Measurements from ENCODE around the gene COL7A1.

COL7A1 gene

DNA sequence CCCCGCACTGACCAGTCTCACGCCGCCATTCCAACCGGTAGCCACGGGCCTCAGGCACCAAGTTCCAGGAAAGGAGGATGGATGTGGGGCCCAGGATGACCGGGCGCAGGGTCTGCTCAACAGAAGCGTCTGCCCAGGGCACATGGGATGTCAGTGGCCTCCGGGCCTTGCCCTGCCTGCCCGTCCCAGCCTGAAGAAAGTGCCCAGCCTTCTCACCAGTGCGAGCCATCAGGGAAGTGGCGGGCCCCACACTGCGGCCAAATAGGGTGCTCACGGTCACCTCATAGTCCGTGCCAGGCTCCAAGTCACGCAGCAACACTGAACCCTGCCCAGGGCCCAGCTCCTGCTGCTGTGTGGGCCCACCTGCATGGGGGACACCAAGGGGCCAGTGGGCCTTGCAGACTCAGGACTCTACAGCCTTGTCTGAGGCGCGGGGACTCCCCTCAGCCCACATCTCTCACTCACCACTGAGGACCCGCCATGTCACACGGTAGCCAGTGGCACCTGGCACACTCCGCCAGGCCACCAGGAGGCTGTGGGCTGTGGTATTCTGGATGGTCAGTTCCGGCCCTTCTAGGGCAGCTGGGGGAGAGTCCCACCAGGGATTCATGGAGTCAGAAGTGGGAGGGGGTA is 3.1 kb downstream of the COL7A1 start:
- DNase-seq (ENCODE audit: low spot score), result no peak

- DNase-seq (ENCODE audit: low spot score), result no peak
These were observed 3.7 kb downstream of the COL7A1 start for GRCh38 chr3:48591436-48591835.

DNA sequence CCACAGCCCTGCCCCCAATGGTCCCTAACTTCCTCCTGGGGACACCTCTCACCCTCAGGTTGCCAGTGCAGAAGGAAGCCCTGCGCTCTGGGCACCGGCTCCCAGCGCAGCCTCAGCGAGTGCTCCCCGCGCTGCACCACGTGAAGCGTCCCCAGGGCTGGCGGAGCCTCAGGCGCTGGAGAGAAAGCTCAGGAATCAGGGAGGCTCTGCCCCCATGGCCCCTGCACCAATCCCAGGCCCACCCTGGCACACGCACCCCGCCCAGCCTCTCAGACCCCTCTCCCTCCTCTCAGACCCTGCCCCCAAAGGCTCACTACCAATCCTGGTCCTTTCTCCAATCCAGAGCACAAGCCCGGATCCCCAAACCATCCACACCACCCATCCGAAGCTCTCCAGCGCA is 6.9 kb downstream of the COL7A1 start:
- no peak for DNase-seq (ENCODE audit: low spot score)

DNA sequence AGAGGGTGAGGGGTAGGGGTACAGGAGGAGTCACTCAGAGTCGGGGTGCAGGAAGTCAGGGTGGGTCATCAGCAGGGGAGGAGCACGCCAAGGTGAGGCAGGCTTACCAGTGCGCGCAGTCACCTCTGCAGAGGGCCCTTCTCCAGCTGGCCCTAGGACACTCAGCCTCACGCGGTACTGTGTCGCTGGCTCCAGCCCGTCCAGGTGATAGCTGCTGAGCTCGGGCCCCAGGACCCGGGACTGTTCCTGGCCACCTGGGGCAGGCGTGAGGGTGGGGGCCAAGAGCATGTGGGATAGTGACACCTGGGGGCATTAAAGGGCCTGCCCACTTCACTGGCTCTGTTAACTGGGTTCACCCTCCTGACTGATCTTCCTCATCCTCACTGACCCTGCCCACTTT is 7.4 kb downstream of the COL7A1 start:
- DNase-seq (ENCODE audit: low spot score), result no peak

DNA sequence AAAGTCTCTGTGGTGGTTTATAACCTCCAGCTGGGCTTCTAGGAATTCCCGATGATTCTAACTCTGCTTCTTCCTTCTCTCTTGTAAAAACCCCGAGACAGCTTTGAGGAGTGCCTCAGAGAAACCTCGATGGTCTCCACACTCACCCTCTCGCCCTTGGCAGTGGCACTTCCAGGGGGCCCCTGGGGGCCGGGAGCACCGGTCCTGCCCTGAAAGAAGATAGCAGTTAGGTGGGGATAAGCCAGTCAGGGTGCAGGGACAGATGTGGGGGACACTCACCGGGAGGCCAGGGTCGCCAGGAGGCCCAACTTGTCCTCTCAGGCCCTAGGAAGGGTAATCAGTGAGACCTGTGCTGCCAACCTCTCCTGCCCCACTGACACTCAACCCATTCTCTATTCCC is 9.7 kb downstream of the COL7A1 start:
- DNase-seq (ENCODE audit: low spot score), result no peak

- DNase-seq (ENCODE audit: low spot score), result no peak
These were observed 10.3 kb downstream of the COL7A1 start for GRCh38 chr3:48584836-48585235.

DNA sequence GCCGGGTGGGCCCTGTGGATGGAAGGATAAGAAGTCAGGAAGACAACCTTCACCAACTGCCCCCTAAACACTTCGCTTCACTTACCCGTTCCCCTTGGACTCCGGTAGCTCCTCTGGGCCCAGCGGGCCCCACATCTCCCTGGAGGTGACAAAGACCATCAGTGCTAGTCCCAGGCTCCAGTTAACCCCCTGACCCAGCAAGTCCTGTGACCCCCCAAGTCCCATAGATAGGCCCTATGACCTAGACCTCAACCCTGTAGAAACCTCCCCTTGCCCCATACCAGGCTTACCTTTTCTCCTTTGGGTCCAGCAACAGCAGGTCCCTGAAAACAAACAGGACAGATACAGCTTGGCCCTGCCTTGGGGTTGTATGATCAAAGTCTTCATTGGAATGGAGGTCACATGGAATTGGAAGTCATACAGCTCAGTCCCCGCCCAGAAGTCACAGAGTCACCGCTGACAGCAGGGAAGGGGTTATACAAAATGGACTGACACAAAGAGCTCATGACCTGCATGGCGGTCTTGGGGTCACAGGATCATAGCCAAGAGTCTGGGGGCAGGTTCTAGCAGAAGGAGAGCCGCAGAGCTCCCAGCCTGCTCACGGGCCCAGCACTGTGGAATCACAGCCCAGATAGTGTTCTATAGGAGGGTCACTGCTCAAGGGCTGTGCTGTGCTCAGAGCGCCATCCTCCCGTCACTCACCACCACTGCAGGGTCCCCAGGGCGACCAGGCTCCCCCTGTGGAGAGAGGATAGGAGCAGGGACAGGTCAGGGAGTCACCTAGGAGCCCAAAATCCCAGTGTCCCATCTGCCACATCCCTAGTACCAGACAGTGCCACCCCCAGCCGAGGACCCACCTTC is 13.3 kb downstream of the COL7A1 start:
- no peak for DNase-seq (ENCODE audit: low spot score)

DNA sequence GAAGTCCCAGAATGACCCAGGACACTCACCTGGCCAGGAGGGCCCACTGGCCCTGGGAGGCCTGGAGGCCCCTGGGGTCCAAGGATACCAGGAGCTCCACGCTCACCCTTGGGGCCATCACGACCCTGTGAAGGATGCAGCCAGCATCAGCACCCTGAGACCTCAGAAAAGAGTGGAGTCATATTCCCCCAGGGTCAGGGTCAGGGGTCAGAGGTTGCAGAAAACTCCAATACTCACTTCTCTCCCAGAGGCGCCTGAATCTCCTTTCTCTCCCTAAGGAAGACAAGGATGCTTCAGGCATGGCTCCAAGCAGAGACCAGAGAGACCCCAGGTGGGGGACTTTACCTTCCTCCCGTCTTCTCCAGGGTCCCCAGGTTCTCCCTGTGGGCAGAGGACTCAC is 18.5 kb downstream of the COL7A1 start:
- DNase-seq (ENCODE audit: low spot score), result no peak

- DNase-seq (ENCODE audit: low spot score), result no peak
These were observed 19.8 kb downstream of the COL7A1 start for GRCh38 chr3:48575366-48575765.

- no peak for DNase-seq (ENCODE audit: low spot score)
These were observed 21.1 kb downstream of the COL7A1 start for GRCh38 chr3:48573973-48574585.

GRCh38 chr3:48572517-48572916 is 22.6 kb downstream of the COL7A1 start:
- no peak for DNase-seq (ENCODE audit: low spot score)

- DNase-seq (ENCODE audit: low spot score), result no peak
These were observed 23.2 kb downstream of the COL7A1 start for GRCh38 chr3:48571938-48572337.

- no peak for DNase-seq (ENCODE audit: low spot score)
These were observed 25.2 kb downstream of the COL7A1 start for GRCh38 chr3:48569808-48570450.

DNA sequence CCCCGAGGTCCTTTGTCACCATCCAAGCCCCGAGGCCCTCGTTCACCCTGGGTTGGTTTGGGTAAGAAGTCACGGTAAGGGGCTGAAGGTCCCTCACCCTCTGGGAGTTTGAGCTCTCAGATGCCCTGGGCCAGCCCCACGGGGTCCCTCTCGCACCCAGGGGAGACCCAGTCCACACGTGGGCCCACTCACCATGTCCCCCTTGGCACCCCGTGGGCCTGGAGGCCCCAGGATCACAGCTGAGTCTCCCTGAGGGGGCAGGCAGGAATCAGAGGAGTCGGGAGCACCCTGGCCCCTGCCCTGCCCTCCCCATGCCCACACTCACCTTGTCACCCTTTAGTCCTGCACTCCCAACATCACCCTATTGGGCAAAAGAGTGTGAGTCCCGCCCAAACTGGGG is 25.7 kb downstream of the COL7A1 start:
- DNase-seq (ENCODE audit: low spot score), result no peak

DNA sequence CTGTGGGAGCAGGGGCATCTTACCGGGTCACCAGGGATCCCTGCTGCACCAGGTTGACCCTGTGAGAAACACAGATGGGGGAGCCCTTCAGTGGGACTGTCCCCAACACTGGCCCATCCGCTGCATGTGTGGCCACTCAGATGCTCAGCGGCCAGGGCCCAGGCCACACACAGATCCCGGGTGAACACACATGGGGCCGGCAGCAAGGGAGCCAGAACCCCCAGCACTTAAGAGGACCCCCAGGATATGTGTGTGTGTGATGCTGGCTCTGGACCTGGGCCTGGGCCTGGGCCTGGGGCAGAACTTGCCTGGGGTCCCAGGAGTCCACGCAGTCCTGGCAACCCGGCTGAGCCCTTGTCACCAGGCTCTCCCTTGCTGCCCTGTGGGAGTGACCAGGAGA is 26.7 kb downstream of the COL7A1 start:
- no peak for DNase-seq (ENCODE audit: low spot score)

DNA sequence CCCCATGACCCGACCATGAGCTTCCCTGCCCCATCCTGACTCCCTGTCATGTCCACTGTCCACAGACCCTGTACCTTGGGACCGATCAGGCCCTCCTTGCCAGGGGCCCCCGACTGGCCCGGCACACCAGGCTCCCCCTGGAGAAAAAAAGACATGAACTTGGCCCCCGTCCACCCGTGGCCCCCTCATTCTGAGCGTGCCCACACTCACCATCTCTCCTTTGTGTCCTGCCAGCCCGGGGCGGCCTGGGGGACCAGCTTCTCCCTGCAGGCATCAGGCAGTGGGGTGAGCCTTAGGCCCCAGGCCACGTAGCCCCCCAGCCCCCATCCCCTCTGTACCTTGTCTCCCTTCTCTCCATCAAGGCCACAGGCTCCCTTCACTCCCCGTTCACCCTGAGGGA is 27.6 kb downstream of the COL7A1 start:
- DNase-seq (ENCODE audit: low spot score), result no peak

DNA sequence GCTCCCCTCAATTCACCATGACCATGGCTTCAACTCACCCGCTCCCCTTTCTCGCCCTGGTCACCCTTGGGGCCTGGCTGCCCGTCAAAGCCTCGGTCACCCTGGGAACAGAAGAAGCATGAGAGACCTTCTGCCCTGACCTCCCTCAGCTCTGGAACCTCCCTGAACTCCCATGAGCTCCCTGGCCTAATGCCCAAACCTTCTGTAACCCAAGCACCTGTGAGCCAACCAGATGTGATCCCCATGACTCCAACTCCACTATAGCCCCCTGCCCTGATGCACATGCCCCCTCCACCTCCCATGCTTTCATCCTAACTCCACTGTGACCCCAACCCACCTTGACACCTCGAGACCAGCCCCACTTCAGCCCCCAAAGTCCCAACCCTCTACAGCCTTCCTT is 28.0 kb downstream of the COL7A1 start:
- no peak for DNase-seq (ENCODE audit: low spot score)

DNA sequence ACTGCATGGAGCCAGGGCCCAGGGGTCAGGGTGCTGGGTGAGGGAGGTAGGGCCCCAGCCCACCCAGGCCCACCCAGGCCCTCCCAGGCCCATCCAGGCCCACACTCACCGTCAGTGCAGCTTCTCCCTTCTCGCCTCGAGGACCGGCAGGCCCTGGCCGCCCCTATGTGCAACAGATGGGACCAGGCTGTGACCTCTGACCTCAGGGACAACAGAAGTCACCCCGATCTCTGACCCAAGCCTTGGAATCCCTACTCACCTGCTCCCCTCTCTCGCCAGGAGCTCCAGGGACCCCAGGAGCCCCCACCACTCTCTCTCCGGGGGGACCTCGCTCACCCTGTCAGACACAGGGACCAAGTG is 28.7 kb downstream of the COL7A1 start:
- DNase-seq (ENCODE audit: low spot score), result no peak

DNA sequence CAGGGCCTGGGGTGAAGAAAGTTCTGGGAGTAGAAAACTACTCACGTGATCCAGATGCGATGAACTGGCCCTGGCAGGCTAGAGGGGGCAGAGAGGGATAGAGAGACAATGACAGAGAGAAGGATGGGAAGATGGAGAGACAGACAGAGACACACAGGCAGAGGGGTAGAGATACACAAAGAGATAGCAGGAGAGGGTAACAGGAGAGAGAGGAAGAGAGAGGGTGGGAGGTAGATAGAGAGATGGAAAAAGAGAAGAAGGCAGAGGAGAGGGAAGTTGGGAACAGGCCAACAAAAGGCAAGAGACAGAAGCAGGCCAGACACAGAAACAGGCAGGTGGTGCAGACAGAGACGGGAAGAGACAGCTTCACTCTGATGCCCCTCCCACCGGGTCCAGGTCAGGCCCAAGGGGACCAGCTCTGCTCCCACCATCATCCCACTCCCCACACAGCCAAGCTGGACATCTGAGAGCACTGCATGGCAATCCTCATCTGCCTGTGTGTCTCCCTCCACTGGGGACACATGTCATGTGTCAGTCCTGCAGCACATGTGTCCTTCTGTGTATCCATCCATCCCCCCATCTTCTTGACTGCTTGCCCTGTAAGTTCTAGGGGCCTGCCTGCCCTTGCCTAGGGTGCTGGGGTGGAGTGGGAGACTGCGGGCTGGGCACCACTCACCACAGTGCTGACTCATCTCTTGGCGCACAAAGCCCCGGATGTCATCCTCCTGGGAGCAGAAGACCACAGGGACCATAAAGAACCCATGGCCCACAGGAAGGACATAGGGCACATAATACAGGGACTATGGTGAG is 29.3 kb downstream of the COL7A1 start:
- peak; percentile 3 for DNase-seq (ENCODE audit: low spot score)

DNA sequence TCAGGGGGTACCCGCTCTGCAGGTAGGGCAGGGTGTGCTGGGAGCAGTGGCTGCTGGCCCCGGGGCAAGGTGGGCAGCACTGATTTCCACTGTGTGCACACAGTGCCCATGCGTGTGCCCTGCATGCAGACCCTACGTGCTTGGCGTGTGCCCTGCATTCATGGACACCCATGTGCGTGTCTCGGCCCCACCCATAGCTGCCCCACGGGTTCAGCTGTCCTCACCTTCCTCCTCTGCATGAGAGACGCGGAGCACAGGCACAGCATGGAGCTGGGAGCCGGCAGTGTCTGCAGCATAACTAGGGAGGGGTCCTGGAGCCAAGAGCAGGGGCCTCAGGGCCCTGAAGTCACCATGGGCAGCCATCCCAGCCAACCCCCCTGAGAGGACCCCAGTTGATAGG is 29.9 kb downstream of the COL7A1 start:
- no peak for DNase-seq (ENCODE audit: low spot score)

GRCh38 chr3:48564667-48565066 is 30.5 kb downstream of the COL7A1 start:
- no peak for DNase-seq (ENCODE audit: low spot score)

DNA sequence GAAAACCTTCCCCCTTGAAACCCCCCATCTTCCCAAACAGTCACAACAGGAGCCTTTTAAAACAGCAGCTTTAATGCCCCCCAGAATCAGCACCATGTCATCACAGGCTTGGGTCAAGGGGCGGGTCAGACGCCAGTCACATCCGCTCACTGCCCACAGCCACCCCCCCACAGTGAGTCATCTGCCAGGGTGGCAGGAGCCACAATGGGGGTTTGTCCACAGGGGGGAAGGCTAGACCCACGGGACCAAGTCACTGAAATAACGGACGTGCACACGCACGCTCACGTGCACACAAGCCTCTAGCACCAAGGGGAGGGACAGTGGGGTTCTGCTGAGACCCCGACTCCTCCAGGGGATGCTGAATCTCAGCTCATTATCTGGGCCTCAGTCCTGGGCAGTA is 31.1 kb downstream of the COL7A1 start:
- peak; percentile 60 for DNase-seq (ENCODE audit: low spot score)
